Measurements from ENCODE around the gene PGBD2. TPM values are rescaled to one million over a fixed set of nuclear protein-coding genes. Genes with fewer than 3 reads are reported as not detected.
A peak's percentile ranks its signal among the peaks of the same experiment; 100 is the strongest.
"Not testable (repeated sequence)": the region's sequence is repeated elsewhere in the genome, so short reads cannot be mapped to it uniquely, and the experiment has no call there.

PGBD2 gene
- total RNA-seq, 1 donor from 2014 or later: 7.4 TPM

- no peak for FAIRE-seq
- DNase-seq (ENCODE audit: low read depth): no peak
- TF ChIP-seq CTCF (IDR thresholded peaks at IDR 0.05; ENCODE audit: insufficient read depth, low read length, severe bottlenecking): no peak
- Histone ChIP-seq H3K4me3 (ENCODE audit: low read depth, low read length) (no peak overlapping the region), H3K36me3 (ENCODE audit: control insufficient read depth, insufficient read depth, low read length) (no peaks in the 10 kb centered on the region), H3K27me3 (ENCODE audit: control insufficient read depth, insufficient read depth, low read length) (peaks cover 2% of the 10 kb centered on the region)
Observed at GRCh38 chr1:248884632-248885295, 21.3 kb upstream of the PGBD2 start.

GRCh38 chr1:248885646-248886045 is 20.4 kb upstream of the PGBD2 start:
- DNase-seq (ENCODE audit: low read depth): no peak
- no peak for FAIRE-seq
- no peak for TF ChIP-seq CTCF (IDR thresholded peaks at IDR 0.05; ENCODE audit: insufficient read depth, low read length, severe bottlenecking)
- H3K4me3 ChIP-seq (ENCODE audit: low read depth, low read length): no peak overlapping the region
- peaks cover 2% of the 10 kb centered on the region for H3K27me3 ChIP-seq (ENCODE audit: control insufficient read depth, insufficient read depth, low read length)
- H3K36me3 ChIP-seq (ENCODE audit: control insufficient read depth, insufficient read depth, low read length): no peaks in the 10 kb centered on the region

- H3K36me3 ChIP-seq (ENCODE audit: control insufficient read depth, insufficient read depth, low read length): no peaks in the 10 kb centered on the region
- H3K4me3 ChIP-seq (ENCODE audit: low read depth, low read length): no peak overlapping the region
- FAIRE-seq: no peak
- H3K27me3 ChIP-seq (ENCODE audit: control insufficient read depth, insufficient read depth, low read length): peaks cover 2% of the 10 kb centered on the region
- TF ChIP-seq CTCF (IDR thresholded peaks at IDR 0.05; ENCODE audit: insufficient read depth, low read length, severe bottlenecking): no peak
- DNase-seq (ENCODE audit: low read depth): no peak
Observed at GRCh38 chr1:248886237-248886895, 19.7 kb upstream of the PGBD2 start.

- not testable (repeated sequence) for H3K36me3 ChIP-seq (ENCODE audit: control insufficient read depth, insufficient read depth, low read length); H3K4me3 ChIP-seq (ENCODE audit: low read depth, low read length); DNase-seq (ENCODE audit: low read depth); FAIRE-seq; H3K27me3 ChIP-seq (ENCODE audit: control insufficient read depth, insufficient read depth, low read length)
Observed at GRCh38 chr1:248889914-248890243, 16.2 kb upstream of the PGBD2 start.

- no peak overlapping the region for H3K4me3 ChIP-seq (ENCODE audit: low read depth, low read length)
- FAIRE-seq (peak; percentile 70), DNase-seq (ENCODE audit: low read depth) (no peak)
- TF ChIP-seq CTCF (IDR thresholded peaks at IDR 0.05; ENCODE audit: insufficient read depth, low read length, severe bottlenecking): no peak
- H3K36me3 ChIP-seq (ENCODE audit: control insufficient read depth, insufficient read depth, low read length): no peaks in the 10 kb centered on the region
- H3K27me3 ChIP-seq (ENCODE audit: control insufficient read depth, insufficient read depth, low read length): peaks cover 2% of the 10 kb centered on the region
Observed at GRCh38 chr1:248890549-248891498, 15.2 kb upstream of the PGBD2 start.

GRCh38 chr1:248891758-248892157 is 14.3 kb upstream of the PGBD2 start:
- FAIRE-seq (no peak), DNase-seq (ENCODE audit: low read depth) (no peak)
- Histone ChIP-seq H3K4me3 (ENCODE audit: low read depth, low read length) (no peak overlapping the region), H3K27me3 (ENCODE audit: control insufficient read depth, insufficient read depth, low read length) (peaks cover 2% of the 10 kb centered on the region), H3K36me3 (ENCODE audit: control insufficient read depth, insufficient read depth, low read length) (no peaks in the 10 kb centered on the region)
- no peak for TF ChIP-seq CTCF (IDR thresholded peaks at IDR 0.05; ENCODE audit: insufficient read depth, low read length, severe bottlenecking)

All from bronchial epithelial cell (primary cell).